Measurements from ENCODE around the gene AGTR1. TPM values are rescaled to one million over a fixed set of nuclear protein-coding genes. Genes with fewer than 3 reads are reported as not detected.

AGTR1 gene
- total RNA-seq, 3 donors from 2014 or later, result 0.52 to 20.0 (median 4.2) TPM

GRCh38 chr3:148790851-148791735 lies 93.4 kb downstream of the AGTR1 start:
- Histone ChIP-seq H3K4me3 (no peak overlapping the region), H3K36me3 (ENCODE audit: low read depth) (no peaks in the 10 kb centered on the region), H3K9me3 (no peaks in the 10 kb centered on the region), H3K4me1 (ENCODE audit: low read depth) (no peaks in the 10 kb centered on the region)
- intact Hi-C loops (cut with DNase I, micrococcal nuclease), result no loop called here
- ATAC-seq, result peak; percentile 56
- DNase-seq, result peak in 1 of 3 donors; percentile 30
- no peak for TF ChIP-seq CTCF (IDR thresholded peaks at IDR 0.05)

- no peak for DNase-seq
- H3K4me3 ChIP-seq, result no peak overlapping the region
- no peaks in the 10 kb centered on the region for H3K9me3 ChIP-seq
- intact Hi-C loops (cut with DNase I, micrococcal nuclease), result no loop called here
- H3K36me3 ChIP-seq (ENCODE audit: low read depth), result no peaks in the 10 kb centered on the region
- ATAC-seq, result no peak
- H3K4me1 ChIP-seq (ENCODE audit: low read depth), result no peaks in the 10 kb centered on the region
- no peak for TF ChIP-seq CTCF (IDR thresholded peaks at IDR 0.05)
Measured at GRCh38 chr3:148791920-148792319, 94.2 kb downstream of the AGTR1 start.

GRCh38 chr3:148792516-148792915 lies 94.8 kb downstream of the AGTR1 start:
- TF ChIP-seq CTCF (IDR thresholded peaks at IDR 0.05), result no peak

More at GRCh38 chr3:148792516-148792915, 94.8 kb downstream of the AGTR1 start:
- H3K36me3 ChIP-seq (ENCODE audit: low read depth), result no peaks in the 10 kb centered on the region
- no peak for ATAC-seq
- no peaks in the 10 kb centered on the region for H3K4me1 ChIP-seq (ENCODE audit: low read depth)
- H3K9me3 ChIP-seq, result no peaks in the 10 kb centered on the region
- H3K4me3 ChIP-seq, result no peak overlapping the region
- DNase-seq, result no peak
- intact Hi-C loops (cut with DNase I, micrococcal nuclease), result no loop called here

Other genes starting within 250 kb of the AGTR1 start
- under 1 TPM in 2 of 3 donors, not detected in 1; 0.70 to 0.92 TPM for gene CPB1, start 129.9 kb downstream of the AGTR1 start, total RNA-seq
- gene CPA3, start 167.4 kb downstream of the AGTR1 start, total RNA-seq, result 10 to 100 TPM in 2 of 3 donors, 1 to 10 TPM in 1; 1.8 to 20.6 (median 13.8) TPM

Measured in mucosa of descending colon (tissue), 3 donors.